K562 (cell line): Measurements from ENCODE around the gene PROKR1. TPM values are rescaled to one million over a fixed set of nuclear protein-coding genes. Genes with fewer than 3 reads are reported as not detected.

Experiments used
- BRCA1 ChIP-seq, 2 experiments: fragments of 450-650 bp in 1 of 2; sonication (generic) in 1 of 2; formaldehyde crosslinking in 1 of 2; IDR thresholded peaks; 2 replicates each; pipeline versions ENCODE4 v1.5.0 to v1.6.1; 2017 to 2020; ENCODE audit warnings: mild to moderate bottlenecking in 1 of 2, missing genetic modification reagents in 1 of 2
- CBFA2T2 ChIP-seq: fragments of 450-650 bp; conservative IDR thresholded peaks from 2 replicates; pipeline ENCODE4 v1.6.1; 2017; ENCODE audit warnings: mild to moderate bottlenecking
- CHD1 ChIP-seq: fragments of 200-600 bp; sonication (generic); IDR thresholded peaks from one replicate; pipeline ENCODE4 v1.6.1; 2012; ENCODE audit warnings: mild to moderate bottlenecking, moderate library complexity, low read length, inconsistent platforms
- EGR1 ChIP-seq: fragments of 450-650 bp; conservative IDR thresholded peaks from 2 replicates; pipeline ENCODE4 v1.6.1; 2017; ENCODE audit warnings: mild to moderate bottlenecking
- EZH2 ChIP-seq: IDR thresholded peaks from 2 replicates; pipeline ENCODE4 v1.6.1; 2012; ENCODE audit warnings: low read depth, mild to moderate bottlenecking, inconsistent platforms, low read length, borderline replicate concordance
- HNRNPH1 ChIP-seq: fragments of 200-400 bp; formaldehyde crosslinking; optimal IDR thresholded peaks from 2 replicates; pipeline ENCODE3; 2017; ENCODE audit warnings: low read depth, mild to moderate bottlenecking, low read length, moderate library complexity
- ILK ChIP-seq: fragments of 450-650 bp; IDR thresholded peaks from 2 replicates; pipeline ENCODE4 v1.6.1; 2016; ENCODE audit warnings: missing genetic modification characterization, low read depth, mild to moderate bottlenecking, missing compliant biosample characterization, moderate library complexity, borderline replicate concordance
- MAZ ChIP-seq, 2 experiments: fragments of 450-650 bp in 1 of 2; sonication (generic) in 1 of 2; formaldehyde crosslinking; IDR thresholded peaks in 1 of 2; conservative IDR thresholded peaks in 1 of 2; 2 replicates each; pipeline versions ENCODE4 v1.4.0 to v1.5.0; 2020; ENCODE audit warnings: mild to moderate bottlenecking in 1 of 2, missing genetic modification reagents in 1 of 2
- MECOM ChIP-seq: fragments of 250-450 bp; sonication (Bioruptor Pico); IDR thresholded peaks from 2 replicates; pipeline ENCODE4 v1.8.0; 2022; ENCODE audit warnings: inconsistent platforms
- NR2C1 ChIP-seq, 2 experiments: fragments of 450-650 bp; IDR thresholded peaks; 2 replicates each; pipeline ENCODE4 v1.6.1; 2017; ENCODE audit warnings: mild to moderate bottlenecking in 2 of 2, antibody characterized with exemption in 1 of 2, inconsistent platforms in 1 of 2, missing compliant biosample characterization in 1 of 2, missing genetic modification characterization in 1 of 2
- RFX1 ChIP-seq: fragments of 450-650 bp; IDR thresholded peaks from 2 replicates; pipeline ENCODE4 v1.6.1; 2016; ENCODE audit warnings: mild to moderate bottlenecking, moderate library complexity
- SMAD4 ChIP-seq: fragments of 250-450 bp; sonication (Bioruptor Pico); conservative IDR thresholded peaks from 2 replicates; pipeline ENCODE4 v1.8.0; 2021; ENCODE audit warnings: inconsistent platforms, mild to moderate bottlenecking, moderate library complexity
- TARDBP ChIP-seq: fragments of 450-650 bp; IDR thresholded peaks from 2 replicates; pipeline ENCODE4 v1.6.1; 2016
- ZNF431 ChIP-seq: sonication (generic); formaldehyde crosslinking; IDR thresholded peaks from 2 replicates; pipeline ENCODE4 v1.8.0; 2022; ENCODE audit warnings: mild to moderate bottlenecking, missing genetic modification reagents
- ZNF79 ChIP-seq: fragments of 250-450 bp; sonication (Bioruptor Pico); IDR thresholded peaks from 2 replicates; pipeline ENCODE4 v1.4.0; 2020; ENCODE audit warnings: low read depth, mild to moderate bottlenecking, moderate library complexity
- polyA plus RNA-seq, 8 experiments: library from polyadenylated mRNA; depleted of rRNA in 4 of 8; stranded (reverse) in 5 of 8; unstranded in 3 of 8; fragments of >200 nt; fragmentation: Nextera tagmentation in 2 of 8; fragmentation: Illumina TruSeq in 1 of 8; extraction: Ambion mirVana in 2 of 8; extraction: Trizol in 1 of 8; gene quantifications; 2 replicates each; pipeline versions ENCODE4 v1.2.1 to v1.2.3, GENCODE V29; 2011 to 2014; ENCODE audit warnings: inconsistent platforms in 1 of 8, missing spikeins in 1 of 8
- total RNA-seq, 7 experiments: library from RNA; depleted of rRNA in 6 of 7; stranded (reverse); fragments of >200 nt in 6 of 7; fragmentation: Illumina TruSeq in 2 of 7; extraction: Trizol in 2 of 7; gene quantifications; 2 replicates each; pipeline versions ENCODE4 v1.2.1 to v1.2.3, GENCODE V29; 2011 to 2021; ENCODE audit warnings: low replicate concordance in 1 of 7
- TF ChIP-seq, protein P1 (sequence below): fragments of 450-650 bp; IDR thresholded peaks from 2 replicates; pipeline ENCODE4 v1.7.0; 2016; ENCODE audit warnings: borderline replicate concordance
- TF ChIP-seq, protein P2 (sequence below): fragments of 450-650 bp; conservative IDR thresholded peaks from 2 replicates; pipeline ENCODE4 v1.6.1; 2016; ENCODE audit warnings: missing genetic modification characterization, low read depth, mild to moderate bottlenecking, control low read depth, missing compliant biosample characterization
- TF ChIP-seq, protein P3 (sequence below): fragments of 200-400 bp; formaldehyde crosslinking; IDR thresholded peaks from 2 replicates; pipeline ENCODE4 v1.6.1; 2017; ENCODE audit warnings: mild to moderate bottlenecking, low read depth, low read length, moderate library complexity
- TF ChIP-seq, protein P4 (sequence below): sonication (generic); formaldehyde crosslinking; IDR thresholded peaks from 2 replicates; pipeline ENCODE4 v1.8.0; 2022; ENCODE audit warnings: mild to moderate bottlenecking, missing genetic modification reagents, borderline replicate concordance

Gene PROKR1
- total and polyA plus RNA-seq, 9 of the 15 experiments (the other 6 are each of a cell fraction or from before 2014, with no cell fraction given): 0.01 to 0.18 (median 0.09) TPM; not detected in 1

DNA sequence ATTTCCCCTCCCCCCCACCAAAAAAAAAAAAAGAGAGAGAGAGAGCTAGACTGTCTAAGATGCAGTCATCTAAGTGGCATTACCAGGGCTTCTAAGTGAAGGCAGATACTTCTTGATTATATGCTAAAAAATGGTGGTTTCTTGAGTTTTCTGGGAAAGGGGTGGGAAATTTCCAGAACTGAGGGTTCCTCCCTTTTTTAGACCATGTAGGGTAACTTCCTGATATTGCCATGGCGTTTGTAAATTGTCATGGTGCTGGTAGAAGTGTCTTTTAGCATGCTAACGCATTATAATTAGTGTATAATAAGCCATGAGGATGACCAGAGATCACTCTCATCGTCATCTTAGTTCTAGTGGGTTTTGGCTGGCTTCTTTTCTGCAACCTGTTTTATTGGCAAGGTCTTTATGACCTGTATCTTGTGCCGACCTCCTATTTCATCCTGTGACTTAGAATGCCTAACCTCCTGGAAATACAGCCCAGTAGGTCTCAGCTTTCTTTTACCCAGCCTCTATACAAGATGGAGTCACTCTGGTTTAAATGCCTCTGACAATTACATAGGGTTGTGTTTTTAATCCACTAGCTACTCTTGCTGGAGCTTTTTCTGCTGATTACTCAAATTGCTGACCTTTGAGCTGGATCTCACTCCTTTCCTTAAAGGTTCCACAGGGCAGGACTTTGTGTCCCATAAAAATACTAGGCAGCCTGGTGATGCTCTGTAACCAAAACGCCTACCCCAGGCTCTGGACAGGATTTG, 30.4 kb upstream of the PROKR1 start (continued):
- no peak for TF ChIP-seq EZH2
- peak; percentile 66 for TF ChIP-seq SMAD4 (CRISPR knock-in tag)
- TF ChIP-seq BRCA1 (IDR thresholded peaks at IDR 0.05): no peak
- no peak for TF ChIP-seq BRCA1 (CRISPR knock-in tag; IDR thresholded peaks at IDR 0.05)
- TF ChIP-seq MECOM (CRISPR knock-in tag): peak; percentile 74; the same call in 1 of the 2 replicates
- TF ChIP-seq EGR1: no peak
- TF ChIP-seq, protein P1, sequence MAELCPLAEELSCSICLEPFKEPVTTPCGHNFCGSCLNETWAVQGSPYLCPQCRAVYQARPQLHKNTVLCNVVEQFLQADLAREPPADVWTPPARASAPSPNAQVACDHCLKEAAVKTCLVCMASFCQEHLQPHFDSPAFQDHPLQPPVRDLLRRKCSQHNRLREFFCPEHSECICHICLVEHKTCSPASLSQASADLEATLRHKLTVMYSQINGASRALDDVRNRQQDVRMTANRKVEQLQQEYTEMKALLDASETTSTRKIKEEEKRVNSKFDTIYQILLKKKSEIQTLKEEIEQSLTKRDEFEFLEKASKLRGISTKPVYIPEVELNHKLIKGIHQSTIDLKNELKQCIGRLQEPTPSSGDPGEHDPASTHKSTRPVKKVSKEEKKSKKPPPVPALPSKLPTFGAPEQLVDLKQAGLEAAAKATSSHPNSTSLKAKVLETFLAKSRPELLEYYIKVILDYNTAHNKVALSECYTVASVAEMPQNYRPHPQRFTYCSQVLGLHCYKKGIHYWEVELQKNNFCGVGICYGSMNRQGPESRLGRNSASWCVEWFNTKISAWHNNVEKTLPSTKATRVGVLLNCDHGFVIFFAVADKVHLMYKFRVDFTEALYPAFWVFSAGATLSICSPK: no peak
- TF ChIP-seq RFX1: peak; percentile 26; the same call in 1 of the 2 replicates
- TF ChIP-seq CHD1: no peak
- no peak for TF ChIP-seq CBFA2T2
- 0 out of 2 replicates have a peak, but pooled peaks have one; percentile 42 for TF ChIP-seq ILK
- TF ChIP-seq, protein P2, sequence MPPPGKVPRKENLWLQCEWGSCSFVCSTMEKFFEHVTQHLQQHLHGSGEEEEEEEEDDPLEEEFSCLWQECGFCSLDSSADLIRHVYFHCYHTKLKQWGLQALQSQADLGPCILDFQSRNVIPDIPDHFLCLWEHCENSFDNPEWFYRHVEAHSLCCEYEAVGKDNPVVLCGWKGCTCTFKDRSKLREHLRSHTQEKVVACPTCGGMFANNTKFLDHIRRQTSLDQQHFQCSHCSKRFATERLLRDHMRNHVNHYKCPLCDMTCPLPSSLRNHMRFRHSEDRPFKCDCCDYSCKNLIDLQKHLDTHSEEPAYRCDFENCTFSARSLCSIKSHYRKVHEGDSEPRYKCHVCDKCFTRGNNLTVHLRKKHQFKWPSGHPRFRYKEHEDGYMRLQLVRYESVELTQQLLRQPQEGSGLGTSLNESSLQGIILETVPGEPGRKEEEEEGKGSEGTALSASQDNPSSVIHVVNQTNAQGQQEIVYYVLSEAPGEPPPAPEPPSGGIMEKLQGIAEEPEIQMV: no peak
- TF ChIP-seq, protein P3, sequence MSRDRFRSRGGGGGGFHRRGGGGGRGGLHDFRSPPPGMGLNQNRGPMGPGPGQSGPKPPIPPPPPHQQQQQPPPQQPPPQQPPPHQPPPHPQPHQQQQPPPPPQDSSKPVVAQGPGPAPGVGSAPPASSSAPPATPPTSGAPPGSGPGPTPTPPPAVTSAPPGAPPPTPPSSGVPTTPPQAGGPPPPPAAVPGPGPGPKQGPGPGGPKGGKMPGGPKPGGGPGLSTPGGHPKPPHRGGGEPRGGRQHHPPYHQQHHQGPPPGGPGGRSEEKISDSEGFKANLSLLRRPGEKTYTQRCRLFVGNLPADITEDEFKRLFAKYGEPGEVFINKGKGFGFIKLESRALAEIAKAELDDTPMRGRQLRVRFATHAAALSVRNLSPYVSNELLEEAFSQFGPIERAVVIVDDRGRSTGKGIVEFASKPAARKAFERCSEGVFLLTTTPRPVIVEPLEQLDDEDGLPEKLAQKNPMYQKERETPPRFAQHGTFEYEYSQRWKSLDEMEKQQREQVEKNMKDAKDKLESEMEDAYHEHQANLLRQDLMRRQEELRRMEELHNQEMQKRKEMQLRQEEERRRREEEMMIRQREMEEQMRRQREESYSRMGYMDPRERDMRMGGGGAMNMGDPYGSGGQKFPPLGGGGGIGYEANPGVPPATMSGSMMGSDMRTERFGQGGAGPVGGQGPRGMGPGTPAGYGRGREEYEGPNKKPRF: no peak
- TF ChIP-seq ZNF431 (CRISPR knock-in tag): no peak
- TF ChIP-seq ZNF79 (CRISPR knock-in tag): 0 out of 2 replicates have a peak, but pooled peaks have one; percentile 43
- TF ChIP-seq NR2C1 (IDR thresholded peaks at IDR 0.05): no peak
- peak; percentile 49; the same call in 1 of the 2 replicates for TF ChIP-seq NR2C1 (tag; IDR thresholded peaks at IDR 0.05)
- 0 out of 4 replicates have a peak, but pooled peaks of 1 of the 2 experiments have one; percentile 37 for TF ChIP-seq MAZ (CRISPR knock-in tag; conservative IDR thresholded peaks at IDR 0.05 in 1 of 2, IDR thresholded peaks at IDR 0.05 in 1 of 2)
- TF ChIP-seq TARDBP: no peak
- no peak for TF ChIP-seq HNRNPH1
- TF ChIP-seq, protein P4, sequence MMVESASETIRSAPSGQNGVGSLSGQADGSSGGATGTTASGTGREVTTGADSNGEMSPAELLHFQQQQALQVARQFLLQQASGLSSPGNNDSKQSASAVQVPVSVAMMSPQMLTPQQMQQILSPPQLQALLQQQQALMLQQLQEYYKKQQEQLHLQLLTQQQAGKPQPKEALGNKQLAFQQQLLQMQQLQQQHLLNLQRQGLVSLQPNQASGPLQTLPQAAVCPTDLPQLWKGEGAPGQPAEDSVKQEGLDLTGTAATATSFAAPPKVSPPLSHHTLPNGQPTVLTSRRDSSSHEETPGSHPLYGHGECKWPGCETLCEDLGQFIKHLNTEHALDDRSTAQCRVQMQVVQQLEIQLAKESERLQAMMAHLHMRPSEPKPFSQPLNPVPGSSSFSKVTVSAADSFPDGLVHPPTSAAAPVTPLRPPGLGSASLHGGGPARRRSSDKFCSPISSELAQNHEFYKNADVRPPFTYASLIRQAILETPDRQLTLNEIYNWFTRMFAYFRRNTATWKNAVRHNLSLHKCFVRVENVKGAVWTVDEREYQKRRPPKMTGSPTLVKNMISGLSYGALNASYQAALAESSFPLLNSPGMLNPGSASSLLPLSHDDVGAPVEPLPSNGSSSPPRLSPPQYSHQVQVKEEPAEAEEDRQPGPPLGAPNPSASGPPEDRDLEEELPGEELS: no peak
